H4 (cell line): Measurements from ENCODE around the gene TEX19. TPM values are rescaled to one million over a fixed set of nuclear protein-coding genes. Genes with fewer than 3 reads are reported as not detected.
"Not testable (repeated sequence)": the region's sequence is repeated elsewhere in the genome, so short reads cannot be mapped to it uniquely, and the experiment has no call there.

Experiments
- DNase-seq: peaks from one replicate; pipeline ENCODE4 v3.0.0-alpha.2; 2015; ENCODE audit warnings: low spot score
- total RNA-seq: library from RNA; depleted of rRNA; stranded (reverse); fragments of >200 nt; shearing (Covaris generic); gene quantifications from 2 replicates; pipeline ENCODE4 v1.2.3, GENCODE V29; 2014

The TEX19 gene
- total RNA-seq, 1 experiment from 2014 or later = 0.68 TPM

DNA sequence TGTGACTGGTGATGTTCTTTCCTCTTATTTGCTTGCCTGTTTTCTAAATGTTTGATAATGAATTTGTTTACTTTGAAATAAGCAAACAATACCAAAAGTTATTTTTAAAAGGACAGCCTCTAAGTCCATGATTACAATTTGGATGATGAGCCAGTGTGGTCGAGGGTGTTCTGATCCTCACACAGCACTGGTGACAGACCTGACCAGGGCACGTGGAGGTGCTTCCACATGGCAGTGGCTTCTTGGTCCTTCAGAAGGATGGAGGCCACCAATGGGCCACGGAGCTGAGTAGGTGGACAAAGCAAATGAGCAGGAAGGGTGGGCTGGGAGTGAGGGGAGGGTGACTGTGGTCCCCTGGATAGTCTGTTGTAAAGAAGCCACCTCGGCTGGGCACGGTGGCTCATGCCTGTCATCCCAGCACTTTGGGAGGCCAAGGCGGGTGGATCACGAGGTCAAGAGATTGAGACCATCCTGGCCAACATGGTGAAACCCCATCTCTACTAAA lies 4.2 kb upstream of the TEX19 start:
- no peak for DNase-seq

DNA sequence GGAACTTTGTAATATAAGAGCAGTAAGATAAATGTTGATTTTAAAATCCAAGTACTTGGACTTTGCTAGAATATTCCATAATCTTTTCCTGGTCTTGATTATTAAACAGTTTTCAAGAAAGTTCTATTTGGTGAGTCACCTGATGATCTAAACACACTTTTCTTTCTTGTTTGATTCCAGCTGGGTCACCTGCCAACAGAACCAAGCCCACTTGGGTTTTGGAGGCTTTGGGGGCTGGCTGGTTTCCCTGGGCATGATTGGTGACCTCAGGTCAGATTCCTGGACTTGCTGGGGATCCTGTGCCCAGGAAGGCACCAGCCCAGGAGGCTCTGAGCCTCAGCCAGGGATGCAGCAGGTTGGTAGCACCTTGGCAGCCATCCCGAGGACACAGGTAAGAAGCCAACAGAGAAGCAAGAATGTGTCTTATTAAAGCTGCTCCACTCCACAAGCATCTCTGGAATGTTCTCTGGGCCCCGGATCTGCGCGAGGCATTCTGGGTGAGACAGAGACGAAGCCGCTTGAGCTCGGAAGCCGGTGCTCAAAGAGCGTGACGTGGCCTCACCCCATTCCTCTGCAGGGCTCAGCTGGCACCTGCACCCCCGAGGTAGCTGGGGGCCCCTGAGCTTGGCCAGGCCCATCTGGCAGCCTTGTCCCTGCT lies 3.1 kb upstream of the TEX19 start:
- no peak for DNase-seq

DNA sequence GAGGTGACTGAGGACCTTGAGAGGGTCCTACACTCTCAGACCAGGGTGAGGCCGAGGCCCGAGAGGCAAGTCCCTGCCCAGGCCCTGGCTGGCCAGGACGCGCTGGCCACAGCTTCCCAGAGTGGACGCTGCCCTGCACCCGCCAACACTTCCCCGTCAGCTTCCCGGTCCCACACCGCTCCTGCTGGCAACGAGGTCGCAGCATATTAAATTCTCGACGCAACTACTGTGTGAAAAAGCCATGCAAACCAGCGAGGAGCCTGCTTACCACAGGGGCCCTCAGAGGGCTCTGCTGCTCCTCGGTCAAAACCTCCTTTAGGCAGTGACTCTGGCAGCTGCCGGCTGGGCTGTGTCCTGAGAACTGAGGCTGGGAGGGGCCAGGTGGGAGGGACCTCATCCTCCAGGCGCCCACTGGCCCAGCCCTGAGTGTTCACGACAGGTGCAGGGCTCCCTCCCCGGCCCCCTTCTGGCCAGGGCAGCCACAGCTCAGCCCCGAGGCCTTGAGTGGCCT lies 2.1 kb upstream of the TEX19 start:
- DNase-seq = no peak

DNA sequence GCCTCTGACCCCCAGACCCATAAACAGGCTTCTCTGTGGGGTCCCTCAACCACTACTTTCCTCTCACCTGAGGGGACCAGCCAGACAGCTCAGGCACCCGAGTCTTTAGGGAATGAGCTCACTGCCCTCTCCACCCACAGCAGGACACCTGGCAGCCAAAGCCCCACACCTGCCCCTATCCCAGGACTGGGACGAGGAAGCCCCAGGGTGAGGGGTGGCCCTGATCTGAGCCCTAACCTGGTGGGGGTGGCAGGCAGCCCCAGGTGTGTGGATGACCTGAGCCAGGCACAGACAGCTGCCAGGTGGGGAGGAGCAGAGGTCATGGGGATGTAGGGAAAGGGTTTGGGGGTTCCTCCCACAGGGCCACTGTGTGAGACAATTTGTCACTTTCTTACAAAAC lies 1.7 kb upstream of the TEX19 start:
- DNase-seq = no peak

DNA sequence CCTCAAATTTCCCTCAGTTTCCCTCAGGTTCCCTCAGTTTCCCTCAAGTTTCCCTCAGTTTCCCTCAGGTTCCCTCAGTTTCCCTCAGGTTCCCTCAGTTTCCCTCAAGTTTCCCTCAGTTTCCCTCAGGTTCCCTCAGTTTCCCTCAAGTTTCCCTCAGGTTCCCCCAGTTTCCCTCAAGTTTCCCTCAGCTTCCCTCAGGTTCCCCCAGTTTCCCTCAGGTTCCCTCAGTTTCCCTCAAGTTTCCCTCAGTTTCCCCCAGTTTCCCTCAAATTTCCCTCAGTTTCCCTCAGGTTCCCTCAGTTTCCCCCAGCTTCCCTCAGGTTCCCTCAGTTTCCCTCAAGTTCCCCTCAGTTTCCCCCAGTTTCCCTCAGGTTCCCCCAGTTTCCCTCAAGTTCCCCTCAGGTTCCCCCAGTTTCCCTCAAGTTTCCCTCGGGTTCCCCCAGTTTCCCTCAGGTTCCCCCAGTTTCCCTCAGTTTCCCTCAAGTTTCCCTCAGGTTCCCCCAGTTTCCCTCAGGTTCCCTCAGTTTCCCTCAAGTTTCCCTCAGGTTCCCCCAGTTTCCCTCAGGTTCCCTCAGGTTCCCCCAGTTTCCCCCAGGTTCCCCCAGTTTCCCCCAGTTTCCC lies 516 bp downstream of the TEX19 start:
- DNase-seq = not testable (repeated sequence)

DNA sequence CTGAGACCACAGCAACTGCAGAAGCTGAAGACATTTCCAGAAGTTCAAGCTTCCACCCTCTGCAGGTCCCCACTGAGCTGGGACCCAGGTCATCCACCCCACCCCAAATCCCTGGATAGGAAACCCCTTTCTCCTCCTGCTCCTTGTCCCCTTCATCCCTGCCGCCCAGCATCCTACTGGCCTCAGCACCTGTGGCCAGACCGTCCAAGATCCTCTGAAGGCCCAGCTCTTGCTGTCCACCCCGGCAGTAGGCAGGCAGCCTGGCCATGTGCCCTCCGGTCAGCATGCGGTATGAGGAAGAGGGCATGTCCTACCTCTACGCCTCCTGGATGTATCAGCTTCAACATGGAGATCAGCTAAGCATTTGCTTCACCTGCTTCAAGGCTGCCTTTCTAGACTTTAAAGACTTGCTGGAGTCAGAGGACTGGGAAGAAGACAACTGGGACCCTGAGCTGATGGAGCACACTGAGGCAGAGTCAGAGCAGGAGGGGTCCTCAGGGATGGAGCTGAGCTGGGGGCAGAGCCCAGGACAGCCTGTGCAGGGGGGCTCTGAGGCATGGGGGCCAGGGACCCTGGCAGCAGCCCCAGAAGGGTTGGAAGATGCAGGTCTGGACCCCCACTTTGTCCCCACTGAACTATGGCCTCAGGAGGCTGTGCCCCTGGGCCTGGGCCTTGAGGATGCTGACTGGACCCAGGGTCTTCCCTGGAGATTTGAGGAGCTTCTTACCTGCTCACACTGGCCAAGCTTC lies 3.0 kb downstream of the TEX19 start:
- DNase-seq = no peak

DNA sequence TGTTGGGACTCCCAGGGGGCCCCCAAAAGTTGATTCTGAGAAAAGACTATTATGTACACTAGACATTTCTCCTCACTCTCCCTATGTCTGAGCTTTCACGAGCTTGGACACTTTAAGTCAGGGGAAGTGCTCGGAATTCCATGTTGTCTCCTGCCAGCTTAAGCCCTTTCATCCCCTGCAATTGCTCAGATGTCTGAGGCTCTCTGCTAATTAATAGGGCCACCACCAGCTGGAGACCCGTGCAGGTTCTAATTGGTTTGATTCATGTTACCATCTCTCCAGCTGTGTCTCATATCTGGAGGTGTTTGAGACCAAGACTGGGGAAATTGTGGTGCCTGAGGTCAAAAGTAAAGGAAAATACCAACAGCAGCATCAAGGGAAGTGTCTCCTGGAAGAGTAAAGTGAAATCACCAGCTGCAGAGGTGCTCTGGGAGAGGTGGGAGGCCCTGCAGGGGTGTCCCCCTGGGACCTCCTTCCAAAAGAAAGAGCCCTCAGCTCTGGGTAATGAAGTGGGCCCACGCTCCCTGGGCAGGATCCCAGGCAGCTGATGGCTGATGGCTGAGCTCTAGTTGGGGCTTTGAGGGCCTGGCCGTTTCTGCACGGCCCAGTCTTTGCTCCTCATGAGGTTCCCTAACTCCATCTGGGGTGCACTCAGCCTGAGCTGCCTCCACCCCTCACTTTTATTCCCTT lies 6.7 kb downstream of the TEX19 start:
- DNase-seq = no peak

DNA sequence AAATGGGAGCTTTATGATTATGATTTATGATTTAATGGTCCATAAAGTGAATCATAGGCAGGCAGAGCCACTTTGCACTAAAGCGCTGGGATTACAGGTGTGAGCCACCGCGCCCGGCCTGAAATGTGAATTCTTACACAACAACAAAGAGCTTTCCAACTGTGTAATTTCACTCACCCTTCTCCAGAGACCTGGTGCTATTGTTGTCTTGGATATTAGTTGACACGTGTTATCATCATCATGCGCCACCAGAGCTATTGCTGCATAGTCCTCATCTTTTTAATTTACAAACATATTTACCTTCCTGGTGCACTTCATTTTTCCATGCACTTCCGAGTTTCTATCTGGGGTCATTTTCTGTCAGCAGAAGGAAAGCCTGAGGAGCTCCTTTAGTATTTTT lies 7.7 kb downstream of the TEX19 start:
- no peak for DNase-seq

DNA sequence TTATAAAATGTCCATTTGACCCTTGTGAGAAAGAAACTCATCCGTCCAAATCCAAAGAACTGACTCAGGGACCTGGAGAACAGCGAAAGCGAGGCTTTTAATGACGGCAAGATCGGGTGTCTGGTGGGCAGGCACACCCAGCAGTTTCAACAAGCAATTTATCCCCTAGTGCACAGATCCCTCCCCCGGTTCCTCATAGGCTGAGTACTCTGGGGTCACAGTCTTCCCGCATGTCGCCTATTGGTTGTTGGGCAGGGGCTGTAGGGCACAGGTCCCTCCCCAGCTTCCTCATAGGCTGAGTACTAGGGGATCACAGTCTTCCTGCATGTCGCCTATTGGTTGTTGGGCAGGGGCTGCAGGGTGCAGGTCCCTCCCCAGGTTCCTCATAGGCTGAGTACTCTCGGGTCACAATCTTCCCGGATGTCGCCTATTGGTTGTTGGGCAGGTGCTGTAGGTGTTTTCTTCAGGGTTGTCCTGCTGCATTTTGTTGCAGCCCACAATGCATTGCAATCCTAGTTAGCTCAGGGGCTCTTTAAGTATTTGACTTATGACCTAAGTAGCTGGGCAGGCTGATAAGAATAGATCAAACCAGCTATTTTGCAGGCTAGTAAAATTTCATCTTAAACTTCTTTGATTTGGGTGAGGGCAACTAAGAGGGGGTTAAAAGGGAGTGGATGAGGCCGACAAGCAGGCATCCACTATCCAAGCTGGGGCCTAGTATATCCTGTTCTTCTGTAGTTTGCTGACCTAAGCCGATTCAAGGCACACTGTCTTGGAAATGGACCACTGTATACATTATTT lies 8.9 kb downstream of the TEX19 start:
- DNase-seq = peak; percentile 50

DNA sequence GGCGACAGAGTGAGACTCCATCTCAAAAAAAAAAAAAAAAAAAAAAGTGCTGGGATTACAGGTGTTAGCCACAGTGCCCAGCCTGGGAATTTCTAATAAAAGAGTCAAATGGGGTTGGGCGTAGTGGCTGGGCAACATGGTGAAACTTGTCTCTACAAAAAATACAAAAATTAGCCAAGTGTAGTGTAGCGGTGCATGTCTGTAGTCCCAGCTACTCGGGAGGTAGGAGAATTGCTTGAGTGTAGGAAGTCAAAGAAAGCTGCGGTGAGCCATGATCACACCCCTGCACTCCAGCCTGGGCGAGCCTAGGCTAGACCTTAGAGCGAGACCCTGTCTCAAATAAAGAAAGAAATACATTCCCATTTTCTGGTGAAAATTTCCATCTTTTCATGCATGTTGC lies 10.2 kb downstream of the TEX19 start:
- DNase-seq = no peak

DNA sequence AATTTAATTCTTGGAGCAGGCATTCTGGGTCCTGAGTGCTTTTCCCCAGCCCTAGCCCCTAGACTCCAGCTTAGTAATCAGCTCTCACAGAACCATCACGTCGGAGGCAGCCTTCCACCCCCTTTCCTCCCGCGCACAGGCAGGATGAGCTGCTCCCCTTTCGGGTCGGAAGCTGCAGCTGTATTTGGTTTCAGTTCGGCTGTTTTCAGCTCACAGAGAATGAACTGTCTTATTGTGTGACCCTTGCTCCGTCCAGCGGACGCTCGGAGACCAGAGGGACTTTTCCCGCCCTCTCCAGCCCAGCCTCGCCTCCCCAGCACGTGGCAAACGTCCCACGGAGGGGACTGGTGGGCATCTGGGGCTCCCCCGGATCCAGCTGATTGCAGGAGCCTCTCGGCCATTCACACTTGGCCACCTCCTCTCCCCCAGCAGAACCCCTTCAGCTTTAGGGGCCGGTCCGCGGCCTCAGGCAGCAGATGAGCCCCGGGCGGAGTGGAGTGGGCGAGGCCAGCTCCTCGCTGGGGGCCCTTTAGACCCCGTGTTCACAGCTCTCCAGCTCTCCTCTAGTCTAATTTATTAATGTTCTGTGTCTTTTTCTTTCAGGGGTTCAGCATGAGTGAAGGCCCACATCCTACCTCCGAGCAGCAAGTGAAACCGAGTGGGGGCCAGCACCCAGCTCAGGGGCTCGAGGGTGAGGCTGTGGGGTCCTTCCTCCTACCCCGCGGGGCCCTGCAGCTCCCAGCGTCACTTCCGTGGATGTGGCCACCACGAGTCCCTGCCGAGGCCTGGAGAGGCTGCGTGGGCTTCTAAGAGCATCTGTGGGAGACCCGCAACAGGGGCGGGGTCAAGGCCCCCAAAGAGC lies 11.7 kb downstream of the TEX19 start:
- DNase-seq = no peak

DNA sequence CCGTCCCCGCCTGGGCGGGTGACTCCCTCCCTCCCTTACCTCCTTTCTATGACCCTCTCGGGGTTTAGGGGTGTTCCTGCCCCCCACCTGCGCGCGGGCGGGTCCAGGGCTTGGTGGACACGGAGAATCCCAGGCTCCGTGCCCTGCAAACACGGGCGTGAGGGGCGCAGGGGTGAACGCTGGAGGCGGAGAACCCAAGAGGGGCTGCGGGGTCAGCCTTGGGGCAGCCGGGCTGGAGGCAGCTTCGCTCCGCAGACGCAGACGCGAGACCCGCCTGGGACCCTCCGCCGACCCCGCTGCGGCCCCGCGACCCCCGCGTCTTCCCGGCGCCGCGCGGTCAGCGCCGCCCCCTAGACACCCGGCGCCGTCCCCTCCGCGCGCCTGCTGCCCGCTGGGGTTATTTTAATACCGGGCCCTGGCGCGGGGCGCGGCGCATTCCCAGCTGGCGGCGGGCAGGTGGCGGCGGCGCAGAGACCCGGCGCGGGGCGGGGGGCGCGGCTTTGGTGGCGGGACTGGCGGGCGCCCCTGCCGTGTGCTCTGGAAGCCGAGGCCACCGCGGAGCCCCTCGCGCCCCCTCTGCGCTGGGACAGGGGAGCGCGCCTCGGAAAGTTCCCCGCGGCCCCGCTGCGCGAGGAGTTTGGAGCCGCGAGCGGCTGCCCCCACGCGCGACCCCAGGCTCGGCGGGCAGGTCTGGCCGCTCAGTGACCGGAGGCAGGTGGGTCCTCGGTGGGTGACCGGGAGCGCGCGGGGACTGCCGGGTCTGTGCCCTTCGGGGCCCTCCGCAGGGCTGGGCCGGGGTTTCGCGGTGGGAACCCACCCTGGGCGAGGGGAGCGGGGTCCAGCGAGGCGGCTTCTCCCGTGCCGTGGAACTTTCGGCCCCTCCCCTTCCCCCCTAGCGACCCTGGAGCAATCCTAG lies 12.5 kb downstream of the TEX19 start, which contains the start of gene UTS2R:
UTS2R (plus strand) TSS at position 433 of the 916 bp plus-strand sequence. CDS start 2,560 bp downstream, outside the sequence.
- no peak for DNase-seq

DNA sequence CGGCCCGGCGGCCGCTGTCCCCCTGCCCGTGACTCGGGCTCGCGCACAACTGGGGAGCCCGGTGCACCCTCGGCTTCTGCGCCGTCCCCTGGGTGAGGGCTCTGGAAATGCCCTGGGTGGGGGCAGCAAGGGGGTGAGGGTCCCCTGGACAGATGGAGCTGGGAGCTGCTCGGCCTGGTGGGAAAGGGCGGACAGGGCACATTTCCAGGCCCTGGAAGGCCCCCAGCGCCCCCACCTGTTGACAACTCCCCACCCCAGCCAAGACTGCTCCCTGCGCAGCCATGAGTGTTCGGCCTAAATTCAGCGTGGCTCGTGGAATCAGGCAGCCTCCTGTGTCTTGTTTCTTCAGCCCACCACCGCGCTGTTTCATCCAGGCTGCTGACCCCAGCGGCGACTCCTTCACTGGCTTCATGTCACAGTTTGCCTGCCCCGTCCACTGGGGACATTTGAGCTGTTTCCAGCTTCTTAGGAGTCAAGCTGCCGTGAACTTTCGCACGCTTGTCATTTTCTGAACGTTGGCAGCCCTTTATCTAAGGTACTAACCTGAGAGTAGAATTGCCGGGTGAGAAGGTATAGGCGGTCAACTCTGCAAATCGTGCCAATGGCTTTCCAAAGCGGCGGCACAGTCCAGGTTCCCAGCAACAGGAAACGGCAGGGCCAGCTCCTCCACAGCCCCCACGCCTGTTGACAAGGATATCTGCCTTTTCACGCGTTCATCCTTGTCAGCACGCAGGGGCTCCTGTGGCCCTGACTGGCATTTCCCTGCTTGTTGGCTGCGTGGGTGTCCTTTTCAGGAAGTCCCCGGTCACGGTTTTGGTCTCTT lies 13.4 kb downstream of the TEX19 start:
- DNase-seq = no peak

DNA sequence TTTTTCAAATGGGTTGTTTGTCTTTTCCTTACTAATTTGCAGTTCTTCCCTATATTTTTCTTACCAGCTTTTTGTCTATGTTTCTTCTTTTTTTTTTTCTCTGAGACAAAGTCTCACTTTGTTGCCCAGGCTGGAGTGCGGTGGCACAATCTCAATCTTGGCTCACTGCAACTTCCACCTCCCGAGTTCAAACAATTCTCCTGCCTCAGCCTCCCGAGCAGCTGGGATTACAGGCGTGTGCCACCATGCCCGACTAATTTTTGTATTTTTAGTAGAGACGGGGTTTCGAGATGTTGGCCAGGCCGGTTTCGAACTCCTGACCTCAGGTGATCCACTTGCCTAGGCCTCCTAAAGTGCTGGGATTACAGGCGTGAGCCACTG lies 14.0 kb downstream of the TEX19 start:
- not testable (repeated sequence) for DNase-seq

DNA sequence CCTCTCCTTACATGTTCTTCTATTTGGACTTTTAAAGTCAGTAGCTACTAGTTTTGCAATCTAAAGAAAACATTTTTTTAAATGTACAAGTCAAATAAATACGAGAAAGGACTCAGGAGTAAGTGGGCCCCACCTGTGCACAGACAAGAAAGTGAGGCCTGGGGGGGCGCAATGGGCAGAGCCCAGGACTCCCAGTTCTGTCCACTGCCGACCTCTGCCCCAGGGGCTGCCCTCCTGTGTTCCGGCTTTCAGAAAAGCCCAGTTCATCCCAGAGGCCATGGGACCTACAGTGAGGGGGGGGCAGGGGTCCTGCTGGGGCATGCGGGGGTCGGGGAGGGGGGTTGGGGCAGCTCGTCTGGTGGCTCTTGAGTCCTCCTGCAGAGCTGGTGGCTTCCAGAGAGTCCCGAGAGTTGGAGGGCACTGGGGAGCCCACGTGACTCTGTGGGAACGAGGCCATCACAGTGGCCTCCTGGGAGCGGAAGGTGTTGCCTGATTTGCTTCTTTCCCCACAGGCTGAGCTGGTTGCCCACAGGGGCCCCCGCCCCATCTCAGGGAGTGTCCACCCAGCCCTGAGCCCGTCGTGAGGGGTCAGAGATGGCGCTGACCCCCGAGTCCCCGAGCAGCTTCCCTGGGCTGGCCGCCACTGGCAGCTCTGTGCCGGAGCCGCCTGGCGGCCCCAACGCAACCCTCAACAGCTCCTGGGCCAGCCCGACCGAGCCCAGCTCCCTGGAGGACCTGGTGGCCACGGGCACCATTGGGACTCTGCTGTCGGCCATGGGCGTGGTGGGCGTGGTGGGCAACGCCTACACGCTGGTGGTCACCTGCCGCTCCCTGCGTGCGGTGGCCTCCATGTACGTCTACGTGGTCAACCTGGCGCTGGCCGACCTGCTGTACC lies 14.9 kb downstream of the TEX19 start:
- no peak for DNase-seq

DNA sequence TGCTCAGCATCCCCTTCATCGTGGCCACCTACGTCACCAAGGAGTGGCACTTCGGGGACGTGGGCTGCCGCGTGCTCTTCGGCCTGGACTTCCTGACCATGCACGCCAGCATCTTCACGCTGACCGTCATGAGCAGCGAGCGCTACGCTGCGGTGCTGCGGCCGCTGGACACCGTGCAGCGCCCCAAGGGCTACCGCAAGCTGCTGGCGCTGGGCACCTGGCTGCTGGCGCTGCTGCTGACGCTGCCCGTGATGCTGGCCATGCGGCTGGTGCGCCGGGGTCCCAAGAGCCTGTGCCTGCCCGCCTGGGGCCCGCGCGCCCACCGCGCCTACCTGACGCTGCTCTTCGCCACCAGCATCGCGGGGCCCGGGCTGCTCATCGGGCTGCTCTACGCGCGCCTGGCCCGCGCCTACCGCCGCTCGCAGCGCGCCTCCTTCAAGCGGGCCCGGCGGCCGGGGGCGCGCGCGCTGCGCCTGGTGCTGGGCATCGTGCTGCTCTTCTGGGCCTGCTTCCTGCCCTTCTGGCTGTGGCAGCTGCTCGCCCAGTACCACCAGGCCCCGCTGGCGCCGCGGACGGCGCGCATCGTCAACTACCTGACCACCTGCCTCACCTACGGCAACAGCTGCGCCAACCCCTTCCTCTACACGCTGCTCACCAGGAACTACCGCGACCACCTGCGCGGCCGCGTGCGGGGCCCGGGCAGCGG lies 15.7 kb downstream of the TEX19 start:
- DNase-seq = no peak
